Left ventricle myocardium inferior (tissue), 1 donor: Measurements from ENCODE around the gene ATP2C2. TPM values are rescaled to one million over a fixed set of nuclear protein-coding genes. Genes with fewer than 3 reads are reported as not detected.

Experiments
- DNase-seq: peaks from one replicate; pipeline ENCODE4 v3.0.0-alpha.2; 2020
- H3K27ac ChIP-seq: fragments of 200-600 bp; replicated peaks from 2 replicates; pipeline ENCODE4 v1.8.0; 2021
- H3K27me3 ChIP-seq: fragments of 200-600 bp; 2 replicates; pipeline ENCODE4 v1.8.0; 2021; ENCODE audit warnings: low read depth
- H3K36me3 ChIP-seq: fragments of 200-600 bp; 2 replicates; pipeline ENCODE4 v1.8.0; 2021
- H3K4me1 ChIP-seq: fragments of 200-600 bp; 2 replicates; pipeline ENCODE4 v1.8.0; 2021
- H3K4me3 ChIP-seq: fragments of 200-600 bp; 2 replicates; pipeline ENCODE4 v1.8.0; 2021; ENCODE audit warnings: mild to moderate bottlenecking, moderate library complexity
- H3K9me3 ChIP-seq: fragments of 200-600 bp; replicated peaks from 2 replicates; pipeline ENCODE4 v1.8.0; 2021
- intact Hi-C: fragments of 100-400 bp; cut with micrococcal nuclease; formaldehyde crosslinking; loops from one replicate; pipeline ENCODE4 v1.11.0; 2022
- total RNA-seq: library from RNA; stranded (reverse); fragmentation: NEBNext Ultra II Directional; extraction: Animal tissue kit (Norgen Biotek cat#: 25700); gene quantifications from one replicate; pipeline ENCODE4 v1.2.1, GENCODE V29; 2021
- TF ChIP-seq, protein P1 (sequence below): fragments of 200-600 bp; IDR thresholded peaks from 2 replicates; pipeline ENCODE4 v1.8.0; 2021; ENCODE audit warnings: antibody characterized with exemption, mild to moderate bottlenecking, borderline replicate concordance
- donor health status: DM: no; HTN: yes; CAD: no; lungs with severe emphysema.

The ATP2C2 gene
- total RNA-seq, 1 donor from 2014 or later = not detected

DNA sequence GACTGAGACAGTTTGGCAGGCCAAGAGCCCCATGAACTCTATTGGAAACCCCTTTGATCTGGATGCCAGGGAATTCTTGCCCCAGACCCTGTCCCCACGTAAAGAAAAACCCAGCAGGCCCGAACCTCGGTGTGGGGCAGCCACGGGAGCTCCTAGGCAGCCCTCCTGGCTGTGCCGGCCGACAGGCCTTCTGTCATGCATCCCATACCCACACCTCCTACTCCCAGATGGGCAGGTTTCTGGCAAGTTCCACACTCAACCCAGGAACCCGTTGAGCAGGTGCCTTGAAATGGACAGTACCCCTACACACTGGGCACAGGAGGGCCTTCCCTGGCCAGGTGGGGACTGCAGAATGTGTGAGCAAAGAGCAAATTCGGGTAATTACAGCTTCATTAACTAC, 23.6 kb upstream of the ATP2C2 start:
- no peak overlapping the region for H3K4me3 ChIP-seq
- intact Hi-C loops = no loop called here
- H3K9me3 ChIP-seq = no peaks in the 10 kb centered on the region
- TF ChIP-seq, protein P1, sequence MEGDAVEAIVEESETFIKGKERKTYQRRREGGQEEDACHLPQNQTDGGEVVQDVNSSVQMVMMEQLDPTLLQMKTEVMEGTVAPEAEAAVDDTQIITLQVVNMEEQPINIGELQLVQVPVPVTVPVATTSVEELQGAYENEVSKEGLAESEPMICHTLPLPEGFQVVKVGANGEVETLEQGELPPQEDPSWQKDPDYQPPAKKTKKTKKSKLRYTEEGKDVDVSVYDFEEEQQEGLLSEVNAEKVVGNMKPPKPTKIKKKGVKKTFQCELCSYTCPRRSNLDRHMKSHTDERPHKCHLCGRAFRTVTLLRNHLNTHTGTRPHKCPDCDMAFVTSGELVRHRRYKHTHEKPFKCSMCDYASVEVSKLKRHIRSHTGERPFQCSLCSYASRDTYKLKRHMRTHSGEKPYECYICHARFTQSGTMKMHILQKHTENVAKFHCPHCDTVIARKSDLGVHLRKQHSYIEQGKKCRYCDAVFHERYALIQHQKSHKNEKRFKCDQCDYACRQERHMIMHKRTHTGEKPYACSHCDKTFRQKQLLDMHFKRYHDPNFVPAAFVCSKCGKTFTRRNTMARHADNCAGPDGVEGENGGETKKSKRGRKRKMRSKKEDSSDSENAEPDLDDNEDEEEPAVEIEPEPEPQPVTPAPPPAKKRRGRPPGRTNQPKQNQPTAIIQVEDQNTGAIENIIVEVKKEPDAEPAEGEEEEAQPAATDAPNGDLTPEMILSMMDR = no peak
- peaks cover 16% of the 10 kb centered on the region for H3K27me3 ChIP-seq
- H3K36me3 ChIP-seq = no peaks in the 10 kb centered on the region
- H3K27ac ChIP-seq = no peak overlapping the region
- no peaks in the 10 kb centered on the region for H3K4me1 ChIP-seq
- no peak for DNase-seq

DNA sequence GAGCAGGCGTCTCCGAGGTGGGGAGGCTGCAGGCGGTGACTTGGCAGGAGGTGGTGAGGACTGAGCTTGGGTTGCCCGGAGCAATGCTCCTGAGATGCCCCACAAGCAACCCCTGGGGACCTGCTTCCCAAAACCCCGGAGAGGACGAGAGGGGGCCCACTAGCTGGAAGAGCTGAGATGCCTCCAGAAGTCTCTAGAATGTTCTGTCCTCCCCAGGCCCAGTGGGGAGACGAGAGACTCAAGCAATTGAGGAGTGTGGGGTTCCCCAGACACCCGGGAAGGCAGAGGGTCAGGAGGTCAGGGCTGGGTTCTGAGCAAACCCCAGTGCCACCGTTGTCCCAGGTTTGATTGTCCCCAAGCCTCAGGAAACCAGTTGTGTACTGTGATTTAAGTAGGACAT, 21.2 kb upstream of the ATP2C2 start:
- Histone ChIP-seq H3K9me3 (no peaks in the 10 kb centered on the region), H3K36me3 (no peaks in the 10 kb centered on the region), H3K4me3 (no peak overlapping the region), H3K27ac (no peak overlapping the region), H3K4me1 (no peaks in the 10 kb centered on the region), H3K27me3 (peaks cover 21% of the 10 kb centered on the region)
- intact Hi-C loops = no loop called here
- no peak for DNase-seq
- TF ChIP-seq, protein P1 = no peak

DNA sequence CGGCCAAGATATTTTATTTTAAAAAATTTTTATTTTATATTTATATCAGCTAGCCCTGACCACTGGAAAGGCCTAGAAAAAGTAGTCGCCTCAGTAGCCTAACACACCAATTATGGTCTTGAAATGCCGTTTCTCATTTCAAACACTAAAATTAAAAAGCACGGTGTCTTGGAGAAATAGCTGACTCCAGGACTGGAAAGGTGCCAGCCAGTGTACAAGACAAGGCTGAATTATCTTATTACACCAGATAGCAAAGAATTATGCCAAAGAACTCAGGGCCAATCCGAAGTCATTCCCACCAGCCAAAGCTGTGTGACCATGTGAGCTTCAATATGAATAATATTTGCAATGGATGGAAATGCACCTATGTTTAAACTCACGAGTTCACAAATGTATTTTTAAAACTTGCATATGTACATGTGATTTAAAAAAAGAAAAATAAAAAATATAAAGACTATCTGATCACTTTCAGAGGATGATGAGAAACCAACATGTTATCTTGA, 19.9 kb upstream of the ATP2C2 start:
- Histone ChIP-seq H3K27ac (no peak overlapping the region), H3K4me3 (no peak overlapping the region), H3K4me1 (no peaks in the 10 kb centered on the region), H3K27me3 (peaks cover 21% of the 10 kb centered on the region), H3K9me3 (no peaks in the 10 kb centered on the region), H3K36me3 (no peaks in the 10 kb centered on the region)
- intact Hi-C loops = no loop called here
- TF ChIP-seq, protein P1 = no peak
- DNase-seq = no peak

DNA sequence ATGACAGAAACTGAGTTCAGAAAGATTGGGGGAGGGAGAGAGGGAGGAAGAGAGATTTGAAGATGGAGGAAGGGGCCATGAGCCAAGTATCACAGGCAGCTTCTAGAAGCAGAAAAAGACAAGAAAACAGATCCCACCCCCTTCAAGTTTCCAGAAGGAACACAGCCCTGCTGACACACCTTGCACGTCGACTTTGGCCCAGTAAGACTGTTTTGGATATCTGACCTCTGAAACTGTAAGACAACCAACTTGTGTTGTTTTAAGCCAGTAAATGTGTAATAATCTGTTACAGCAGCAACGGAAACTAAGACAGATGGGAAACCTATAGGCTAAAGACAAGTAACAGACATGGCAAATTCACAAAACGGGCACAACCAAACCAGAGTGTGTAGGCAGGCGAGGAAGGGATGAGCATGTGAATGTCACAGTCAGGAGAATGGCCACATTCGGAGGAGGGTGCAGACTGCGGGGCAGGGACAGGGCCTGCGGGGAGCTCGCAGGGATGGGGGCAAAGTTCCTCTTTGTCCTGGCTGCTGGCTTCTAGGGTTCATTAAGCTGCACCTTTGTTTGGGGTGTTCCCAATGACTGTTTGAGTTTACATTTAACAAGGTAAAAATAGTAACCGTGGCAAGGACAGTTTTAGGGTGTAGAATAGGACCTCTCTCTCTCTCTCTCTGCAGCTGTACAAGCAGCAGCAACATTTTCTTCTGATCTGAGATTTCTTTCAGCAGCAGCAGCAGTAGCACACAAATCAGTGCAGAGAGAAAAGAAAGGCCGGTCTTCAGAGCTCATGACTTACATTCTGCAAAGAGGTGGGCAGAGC, 18.3 kb upstream of the ATP2C2 start:
- intact Hi-C loops = no loop called here
- DNase-seq = no peak
- Histone ChIP-seq H3K27ac (no peak overlapping the region), H3K9me3 (no peaks in the 10 kb centered on the region), H3K4me3 (no peak overlapping the region), H3K36me3 (no peaks in the 10 kb centered on the region), H3K4me1 (no peaks in the 10 kb centered on the region), H3K27me3 (peaks cover 25% of the 10 kb centered on the region)
- TF ChIP-seq, protein P1 = no peak

DNA sequence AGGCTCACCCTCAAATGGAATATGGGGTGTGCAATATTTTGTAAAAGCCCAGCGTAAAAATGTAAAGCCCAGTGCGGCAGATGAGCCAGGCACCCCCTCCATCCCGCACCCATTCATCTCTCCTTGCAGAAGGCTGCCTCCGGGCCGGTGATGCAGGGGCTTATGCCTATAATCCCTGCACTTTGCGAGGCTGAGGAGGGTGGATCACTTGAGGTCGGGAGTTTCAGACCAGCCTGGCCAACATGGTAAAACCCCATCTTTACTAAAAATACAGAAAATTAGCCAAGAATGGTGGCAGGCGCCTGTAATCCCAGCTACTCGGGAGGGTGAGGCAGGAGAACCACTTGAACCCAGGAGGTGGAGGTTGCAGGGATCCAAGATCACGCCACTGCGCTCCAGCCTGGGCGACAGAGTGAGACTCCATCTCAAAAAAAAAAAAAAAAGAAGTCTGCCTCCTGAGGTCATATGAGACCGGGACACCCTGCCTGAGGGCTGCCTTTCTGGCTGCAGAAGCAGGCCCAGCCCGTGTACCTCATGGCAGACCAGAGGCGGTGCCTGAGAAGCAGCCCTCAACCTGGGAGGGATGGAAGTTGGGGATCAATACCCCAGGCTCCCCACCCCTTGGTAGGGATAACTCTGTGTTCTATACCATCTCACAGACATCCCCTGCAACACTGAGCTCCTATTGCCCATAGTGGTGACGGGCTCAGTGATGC, 17.5 kb upstream of the ATP2C2 start:
- no peaks in the 10 kb centered on the region for H3K4me1 ChIP-seq
- intact Hi-C loops = no loop called here

More for the DNA sequence above, 17.5 kb upstream of the ATP2C2 start:
- no peaks in the 10 kb centered on the region for H3K36me3 ChIP-seq
- DNase-seq = no peak
- no peaks in the 10 kb centered on the region for H3K9me3 ChIP-seq
- TF ChIP-seq, protein P1 = no peak
- no peak overlapping the region for H3K27ac ChIP-seq
- peaks cover 30% of the 10 kb centered on the region for H3K27me3 ChIP-seq
- H3K4me3 ChIP-seq = no peak overlapping the region
